AG04449 (cell line): Measurements from ENCODE around the gene FOXI1.

Source experiments
- CTCF ChIA-PET: fragments of 350-600 bp; formaldehyde crosslinking; extraction: SDS; loops from one replicate; lab custom pipeline; 2021; ENCODE audit warnings: antibody characterized with exemption; lab: Yijun Ruan, JAX
- POLR2A ChIA-PET: fragments of 400-600, 350-600 bp; formaldehyde crosslinking; extraction: SDS; loops from one replicate; lab custom pipeline; 2020; ENCODE audit warnings: antibody characterized with exemption, inconsistent platforms; lab: Yijun Ruan, JAX
- DNase-seq: peaks from one replicate; pipeline ENCODE4 v3.0.0-alpha.2; 2010; ENCODE audit warnings: low read depth, low spot score
- H3K4me3 ChIP-seq: 2 replicates; pipeline ENCODE4 v1.5.1; 2011; ENCODE audit warnings: low read depth, mild to moderate bottlenecking, control low read depth, low read length
- TF ChIP-seq, protein P1 (sequence below): IDR thresholded peaks from one replicate; pipeline ENCODE4 v1.5.1; 2011; ENCODE audit warnings: mild to moderate bottlenecking, moderate library complexity, low read length, control low read depth, inconsistent platforms; ENCODE audit not compliant: insufficient read depth; ENCODE audit errors: missing control alignments

Gene FOXI1

DNA sequence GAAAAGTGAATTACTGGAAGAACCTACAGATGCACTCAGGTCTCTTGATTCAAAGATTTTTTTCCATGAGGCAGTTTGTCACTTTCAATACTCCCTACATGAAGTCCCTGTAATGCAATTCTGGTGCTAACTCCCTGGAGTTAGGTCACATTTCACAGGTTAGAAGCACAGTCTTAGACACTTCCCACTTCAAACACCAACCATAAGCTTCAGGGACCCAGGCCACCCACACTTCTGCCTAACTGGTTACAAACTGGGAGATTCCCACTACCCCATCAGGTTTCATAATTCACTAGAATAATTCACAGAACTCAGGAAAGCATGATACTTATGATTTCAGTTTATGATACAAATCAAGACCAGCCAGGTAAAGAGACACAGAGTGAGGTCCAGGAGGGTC is 29.0 kb upstream of the FOXI1 start:
- no peak overlapping the region for H3K4me3 ChIP-seq
- ChIA-PET CTCF (interaction anchor here (0.6 to 1.0 kb wide), 2 partner anchors 24 to 25 kb away, joined by 3 read pairs; no protein-coding TSS in a partner anchor), POLR2A (no interaction called here)
- DNase-seq: no peak
- TF ChIP-seq, protein P1, sequence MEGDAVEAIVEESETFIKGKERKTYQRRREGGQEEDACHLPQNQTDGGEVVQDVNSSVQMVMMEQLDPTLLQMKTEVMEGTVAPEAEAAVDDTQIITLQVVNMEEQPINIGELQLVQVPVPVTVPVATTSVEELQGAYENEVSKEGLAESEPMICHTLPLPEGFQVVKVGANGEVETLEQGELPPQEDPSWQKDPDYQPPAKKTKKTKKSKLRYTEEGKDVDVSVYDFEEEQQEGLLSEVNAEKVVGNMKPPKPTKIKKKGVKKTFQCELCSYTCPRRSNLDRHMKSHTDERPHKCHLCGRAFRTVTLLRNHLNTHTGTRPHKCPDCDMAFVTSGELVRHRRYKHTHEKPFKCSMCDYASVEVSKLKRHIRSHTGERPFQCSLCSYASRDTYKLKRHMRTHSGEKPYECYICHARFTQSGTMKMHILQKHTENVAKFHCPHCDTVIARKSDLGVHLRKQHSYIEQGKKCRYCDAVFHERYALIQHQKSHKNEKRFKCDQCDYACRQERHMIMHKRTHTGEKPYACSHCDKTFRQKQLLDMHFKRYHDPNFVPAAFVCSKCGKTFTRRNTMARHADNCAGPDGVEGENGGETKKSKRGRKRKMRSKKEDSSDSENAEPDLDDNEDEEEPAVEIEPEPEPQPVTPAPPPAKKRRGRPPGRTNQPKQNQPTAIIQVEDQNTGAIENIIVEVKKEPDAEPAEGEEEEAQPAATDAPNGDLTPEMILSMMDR: no peak

- H3K4me3 ChIP-seq: no peak overlapping the region
- ChIA-PET POLR2A (no interaction called here), CTCF (interaction anchor here (1.0 kb wide), 1 partner anchor 23 kb away, joined by 3 read pairs; no protein-coding TSS in a partner anchor)
- TF ChIP-seq, protein P1: no peak
- DNase-seq: no peak
Observed at GRCh38 chr5:170077526-170077925, 28.2 kb upstream of the FOXI1 start.

- TF ChIP-seq, protein P1: no peak
Observed at GRCh38 chr5:170078458-170078857, 27.2 kb upstream of the FOXI1 start.

GRCh38 chr5:170078931-170079330 is 26.8 kb upstream of the FOXI1 start:
- H3K4me3 ChIP-seq: no peak overlapping the region
- TF ChIP-seq, protein P1: no peak
- DNase-seq: no peak
- ChIA-PET CTCF (interaction anchor here (1.0 to 3.1 kb wide), 3 partner anchors 8 to 377 kb away, joined by 3 to 15 read pairs (median 5); no protein-coding TSS in a partner anchor), POLR2A (no interaction called here)

More at GRCh38 chr5:170078458-170078857, 27.2 kb upstream of the FOXI1 start:
- DNase-seq: no peak
- no peak overlapping the region for H3K4me3 ChIP-seq
- ChIA-PET POLR2A (no interaction called here), CTCF (interaction anchor here (1.0 to 3.1 kb wide), 2 partner anchors 7 to 377 kb away, joined by 3 to 15 read pairs; no protein-coding TSS in a partner anchor)

DNA sequence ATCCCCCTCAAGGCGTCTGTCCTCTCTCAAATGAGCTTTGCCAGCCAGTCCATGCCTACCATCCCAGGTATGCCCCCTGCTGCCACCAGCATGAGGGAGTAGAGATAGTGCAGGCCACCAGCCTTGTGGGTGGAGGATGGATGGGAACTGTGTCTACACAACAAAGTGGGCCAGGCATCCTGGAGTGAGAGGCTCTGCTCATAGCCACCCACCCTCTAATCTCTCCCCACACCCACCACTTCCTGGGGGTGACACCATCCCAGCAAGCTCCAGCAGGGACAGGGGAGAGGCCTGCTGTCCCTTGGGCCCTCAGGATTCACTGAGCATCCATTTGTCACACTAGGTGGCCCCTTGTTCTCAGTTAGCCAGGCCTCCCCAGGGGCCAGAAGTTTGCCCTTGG is 25.5 kb upstream of the FOXI1 start:
- ChIA-PET POLR2A (no interaction called here), CTCF (interaction anchor here (1.7 to 3.1 kb wide), 2 partner anchors 9 to 105 kb away, joined by 5 to 15 read pairs; no protein-coding TSS in a partner anchor)
- TF ChIP-seq, protein P1: no peak
- no peak overlapping the region for H3K4me3 ChIP-seq
- DNase-seq: no peak

- ChIA-PET CTCF (interaction anchor here (0.9 to 3.1 kb wide), 3 partner anchors 10 to 135 kb away, joined by 3 to 15 read pairs (median 5); no protein-coding TSS in a partner anchor), POLR2A (no interaction called here)
- H3K4me3 ChIP-seq: no peak overlapping the region
- no peak for DNase-seq
- TF ChIP-seq, protein P1: no peak
Observed at GRCh38 chr5:170080786-170081445, 24.8 kb upstream of the FOXI1 start.
